22Rv1 (cell line): Measurements from ENCODE around the gene MICB.

Experiments
- H3K27ac ChIP-seq: fragments of 450-650 bp; 2 replicates; pipeline ENCODE4 v1.5.1; 2017
- ZFX ChIP-seq: fragments of 450-650 bp; IDR thresholded peaks from 2 replicates; pipeline ENCODE4 v1.6.1; 2017; ENCODE audit warnings: antibody characterized with exemption, borderline replicate concordance
- TF ChIP-seq, protein P1 (sequence below): fragments of 450-650 bp; IDR thresholded peaks from 2 replicates; pipeline ENCODE4 v1.5.1; 2017; ENCODE audit warnings: mild to moderate bottlenecking

MICB gene

GRCh38 chr6:31476515-31477139 is 21.3 kb upstream of the MICB start:
- TF ChIP-seq, protein P1, sequence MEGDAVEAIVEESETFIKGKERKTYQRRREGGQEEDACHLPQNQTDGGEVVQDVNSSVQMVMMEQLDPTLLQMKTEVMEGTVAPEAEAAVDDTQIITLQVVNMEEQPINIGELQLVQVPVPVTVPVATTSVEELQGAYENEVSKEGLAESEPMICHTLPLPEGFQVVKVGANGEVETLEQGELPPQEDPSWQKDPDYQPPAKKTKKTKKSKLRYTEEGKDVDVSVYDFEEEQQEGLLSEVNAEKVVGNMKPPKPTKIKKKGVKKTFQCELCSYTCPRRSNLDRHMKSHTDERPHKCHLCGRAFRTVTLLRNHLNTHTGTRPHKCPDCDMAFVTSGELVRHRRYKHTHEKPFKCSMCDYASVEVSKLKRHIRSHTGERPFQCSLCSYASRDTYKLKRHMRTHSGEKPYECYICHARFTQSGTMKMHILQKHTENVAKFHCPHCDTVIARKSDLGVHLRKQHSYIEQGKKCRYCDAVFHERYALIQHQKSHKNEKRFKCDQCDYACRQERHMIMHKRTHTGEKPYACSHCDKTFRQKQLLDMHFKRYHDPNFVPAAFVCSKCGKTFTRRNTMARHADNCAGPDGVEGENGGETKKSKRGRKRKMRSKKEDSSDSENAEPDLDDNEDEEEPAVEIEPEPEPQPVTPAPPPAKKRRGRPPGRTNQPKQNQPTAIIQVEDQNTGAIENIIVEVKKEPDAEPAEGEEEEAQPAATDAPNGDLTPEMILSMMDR: no peak
- no peak for TF ChIP-seq ZFX
- H3K27ac ChIP-seq: no peak overlapping the region

DNA sequence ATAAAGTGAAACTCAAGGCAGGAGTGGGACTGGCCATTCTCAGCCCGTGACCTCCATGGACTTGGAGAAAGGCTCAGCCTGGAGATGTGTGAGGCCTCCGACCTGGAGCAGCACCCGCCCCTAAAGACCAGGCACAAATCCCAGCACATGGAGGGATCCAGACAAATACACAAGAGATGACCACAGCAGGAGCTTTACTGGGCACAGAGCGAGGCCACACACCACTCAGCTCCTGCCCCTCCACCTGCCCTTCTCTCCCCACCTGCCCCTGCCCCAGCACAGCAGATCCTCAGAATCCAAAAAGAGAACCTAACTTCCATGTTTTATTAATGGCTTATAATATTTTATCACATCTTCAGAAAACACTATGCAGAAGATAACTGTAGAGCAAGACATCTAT is 20.4 kb upstream of the MICB start:
- no peak overlapping the region for H3K27ac ChIP-seq
- TF ChIP-seq ZFX: no peak
- TF ChIP-seq, protein P1: no peak

DNA sequence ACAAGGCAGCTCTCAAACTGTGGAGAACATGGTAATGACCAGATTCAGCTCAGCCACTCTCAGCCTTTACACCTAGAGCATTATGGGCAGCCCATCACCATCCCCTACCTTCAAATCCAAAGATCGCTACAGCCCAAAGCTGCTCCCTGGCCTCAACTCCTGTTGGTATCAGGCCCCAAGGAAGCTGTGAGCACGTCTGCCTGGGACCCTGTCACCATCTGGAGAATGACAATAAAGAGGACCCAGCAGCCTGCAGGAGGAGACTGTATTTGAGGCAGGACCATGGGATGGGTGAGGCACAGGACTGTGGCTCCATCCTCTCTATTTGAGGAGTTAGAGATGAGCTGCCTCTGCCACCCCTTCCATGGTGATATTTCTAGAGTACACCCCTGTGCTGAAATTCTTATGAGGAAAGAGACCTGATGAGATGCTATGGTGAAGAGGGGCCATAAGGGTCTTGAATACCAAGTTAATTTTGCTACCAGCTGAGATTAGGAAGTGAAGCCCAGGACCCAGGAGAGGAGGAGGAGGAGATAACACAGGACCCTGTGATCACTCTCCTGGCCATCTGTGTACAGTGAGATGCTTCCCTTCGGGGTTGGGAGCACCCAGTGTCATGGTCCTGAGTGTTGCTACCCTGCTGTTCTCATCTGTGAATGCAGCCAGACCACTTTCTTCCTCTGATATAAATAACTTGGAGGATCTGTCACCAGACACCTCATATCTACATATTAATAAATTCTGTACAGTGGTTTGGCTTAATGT is 19.6 kb upstream of the MICB start:
- H3K27ac ChIP-seq: no peak overlapping the region
- TF ChIP-seq, protein P1: no peak
- no peak for TF ChIP-seq ZFX

DNA sequence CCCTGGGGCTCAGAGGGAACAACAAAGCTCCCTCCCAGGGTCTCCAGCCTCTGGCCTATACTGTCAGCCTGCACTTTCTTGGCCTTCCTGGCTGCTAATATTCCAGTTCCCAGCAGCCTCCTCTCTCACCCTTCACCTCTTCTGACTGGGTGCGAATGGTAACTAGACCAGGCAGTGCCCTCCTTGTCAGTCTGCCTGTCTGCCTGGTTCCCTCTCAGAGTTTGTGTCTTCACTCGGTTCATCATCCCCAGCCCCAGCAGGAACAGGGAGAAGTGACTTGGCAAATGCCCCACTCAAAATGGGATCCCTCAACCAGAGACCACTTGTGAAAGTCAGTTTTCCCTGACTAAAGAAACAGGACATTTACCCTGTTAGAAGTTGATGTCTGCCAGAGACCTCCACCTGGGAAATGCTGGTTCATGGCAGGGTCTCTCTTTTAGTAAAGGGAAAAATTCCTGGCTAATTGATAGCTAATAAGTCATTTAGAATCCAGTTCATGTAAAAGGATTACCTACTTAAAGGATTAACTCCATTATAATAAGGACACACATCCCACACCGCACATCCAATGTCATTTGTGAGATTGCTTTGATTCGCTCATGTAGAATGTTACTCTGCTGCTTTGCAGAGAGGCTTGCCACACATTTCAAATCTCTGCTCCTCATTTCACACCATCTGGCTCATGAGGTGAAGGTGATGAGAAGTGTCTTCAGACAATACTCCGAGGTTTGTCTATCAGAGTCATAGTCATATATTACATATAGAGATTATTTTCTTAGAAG is 18.6 kb upstream of the MICB start:
- TF ChIP-seq ZFX: no peak
- TF ChIP-seq, protein P1: no peak
- no peak overlapping the region for H3K27ac ChIP-seq

DNA sequence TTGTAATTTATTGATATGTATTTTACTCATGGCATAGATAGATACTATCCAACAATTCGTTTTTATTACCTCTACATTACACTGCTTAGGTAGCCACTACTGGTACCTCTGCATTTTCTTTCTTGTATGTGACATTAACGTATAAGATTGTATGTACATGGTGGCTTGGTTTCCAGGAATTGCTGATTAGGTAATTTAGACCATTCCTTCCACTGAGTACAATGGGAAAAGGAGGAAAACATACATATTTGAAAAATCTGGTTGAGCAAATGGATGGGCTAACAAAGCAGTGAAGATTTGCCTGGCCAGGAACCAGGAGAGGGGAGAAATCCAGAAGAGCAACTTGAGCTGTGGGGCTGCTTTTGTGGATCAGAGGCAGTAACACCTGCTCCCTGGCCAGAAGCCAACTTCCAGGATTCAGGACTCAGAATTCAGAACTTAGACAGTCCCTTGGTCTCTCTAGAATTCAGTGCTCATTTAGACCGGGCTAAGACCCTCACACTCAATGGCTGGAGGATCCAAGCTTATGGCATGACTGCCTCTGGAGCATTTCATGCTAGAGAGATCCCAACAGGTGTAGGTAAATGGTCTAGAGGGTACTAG is 17.9 kb upstream of the MICB start:
- TF ChIP-seq, protein P1: no peak
- TF ChIP-seq ZFX: no peak
- H3K27ac ChIP-seq: no peak overlapping the region

- TF ChIP-seq, protein P1: no peak
- TF ChIP-seq ZFX: no peak
- no peak overlapping the region for H3K27ac ChIP-seq
Observed at GRCh38 chr6:31480574-31480973, 17.4 kb upstream of the MICB start.

DNA sequence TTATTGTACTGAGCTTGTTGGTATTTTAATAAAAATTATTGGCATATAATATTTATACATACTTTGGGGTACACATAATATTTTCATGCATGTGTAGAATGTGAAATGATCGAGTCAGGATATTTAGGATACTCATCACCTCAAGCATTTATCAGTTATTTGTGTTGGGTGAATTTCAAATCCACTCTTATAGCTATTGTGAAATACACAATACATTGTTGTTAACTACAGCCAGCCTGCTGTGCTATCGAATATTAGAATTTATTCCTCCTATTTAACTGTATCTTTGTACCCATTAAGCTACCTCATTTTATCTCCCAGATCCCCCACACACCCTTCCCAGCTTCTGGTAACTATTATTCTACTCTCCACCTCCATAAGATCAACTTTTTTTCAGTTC is 14.6 kb upstream of the MICB start:
- H3K27ac ChIP-seq: no peak overlapping the region
- TF ChIP-seq, protein P1: no peak
- TF ChIP-seq ZFX: no peak
